Breast epithelium (tissue), 3 donors: ENCODE data around the gene SCRG1.

Source experiments
- CTCF ChIP-seq, 3 donors: fragments of 450-650 bp; IDR thresholded peaks; one replicate each; pipeline ENCODE4 v1.5.1; 2016 to 2017; ENCODE audit warnings: antibody characterized with exemption in 3 of 3, mild to moderate bottlenecking in 3 of 3, moderate library complexity in 3 of 3
- POLR2A ChIP-seq: fragments of 450-650 bp; IDR thresholded peaks from one replicate; pipeline ENCODE4 v1.6.1; 2016; ENCODE audit warnings: antibody characterized with exemption, mild to moderate bottlenecking, moderate library complexity
- POLR2AphosphoS5 ChIP-seq, 3 donors: sonication (generic); formaldehyde crosslinking; IDR thresholded peaks; one replicate each; pipeline ENCODE4 v1.6.1; 2017; ENCODE audit warnings: antibody characterized with exemption in 3 of 3

DNA sequence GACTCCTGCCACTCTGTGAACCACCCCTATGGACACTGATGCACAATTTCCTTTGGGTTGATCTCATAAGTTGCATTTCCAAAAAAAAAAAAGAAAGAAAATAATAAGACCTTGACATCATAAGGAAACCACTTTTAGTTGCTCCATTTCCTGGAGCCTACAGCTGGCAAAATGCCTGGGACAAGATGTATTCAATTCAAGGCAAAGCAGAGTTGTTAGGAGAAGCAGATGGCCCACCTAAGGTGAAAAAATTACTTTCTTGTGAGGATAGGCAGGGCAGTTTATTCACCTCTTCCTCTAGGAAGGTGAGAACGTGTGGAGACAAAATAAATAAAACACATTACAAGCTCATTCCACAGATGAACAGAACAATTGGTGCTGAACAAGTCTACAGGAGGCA is 14.1 kb upstream of the SCRG1 start:
- TF ChIP-seq CTCF (IDR thresholded peaks at IDR 0.05) (no peak), POLR2A (no peak), POLR2AphosphoS5 (IDR thresholded peaks at IDR 0.05) (no peak)
